T-helper 9 cell (primary cell): ENCODE measurements around the gene KATNBL1.

Experiments
- DNase-seq: peaks from one replicate; pipeline ENCODE4 v3.0.0-alpha.2; 2020
- total RNA-seq, 2 donors: gene quantifications; one replicate each; lab custom pipeline; 2026; lab: John Stamatoyannopoulos, UW

The KATNBL1 gene, protein sequence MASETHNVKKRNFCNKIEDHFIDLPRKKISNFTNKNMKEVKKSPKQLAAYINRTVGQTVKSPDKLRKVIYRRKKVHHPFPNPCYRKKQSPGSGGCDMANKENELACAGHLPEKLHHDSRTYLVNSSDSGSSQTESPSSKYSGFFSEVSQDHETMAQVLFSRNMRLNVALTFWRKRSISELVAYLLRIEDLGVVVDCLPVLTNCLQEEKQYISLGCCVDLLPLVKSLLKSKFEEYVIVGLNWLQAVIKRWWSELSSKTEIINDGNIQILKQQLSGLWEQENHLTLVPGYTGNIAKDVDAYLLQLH
- total RNA-seq = 30.1 to 30.2 reads per million in 2 donors

DNA sequence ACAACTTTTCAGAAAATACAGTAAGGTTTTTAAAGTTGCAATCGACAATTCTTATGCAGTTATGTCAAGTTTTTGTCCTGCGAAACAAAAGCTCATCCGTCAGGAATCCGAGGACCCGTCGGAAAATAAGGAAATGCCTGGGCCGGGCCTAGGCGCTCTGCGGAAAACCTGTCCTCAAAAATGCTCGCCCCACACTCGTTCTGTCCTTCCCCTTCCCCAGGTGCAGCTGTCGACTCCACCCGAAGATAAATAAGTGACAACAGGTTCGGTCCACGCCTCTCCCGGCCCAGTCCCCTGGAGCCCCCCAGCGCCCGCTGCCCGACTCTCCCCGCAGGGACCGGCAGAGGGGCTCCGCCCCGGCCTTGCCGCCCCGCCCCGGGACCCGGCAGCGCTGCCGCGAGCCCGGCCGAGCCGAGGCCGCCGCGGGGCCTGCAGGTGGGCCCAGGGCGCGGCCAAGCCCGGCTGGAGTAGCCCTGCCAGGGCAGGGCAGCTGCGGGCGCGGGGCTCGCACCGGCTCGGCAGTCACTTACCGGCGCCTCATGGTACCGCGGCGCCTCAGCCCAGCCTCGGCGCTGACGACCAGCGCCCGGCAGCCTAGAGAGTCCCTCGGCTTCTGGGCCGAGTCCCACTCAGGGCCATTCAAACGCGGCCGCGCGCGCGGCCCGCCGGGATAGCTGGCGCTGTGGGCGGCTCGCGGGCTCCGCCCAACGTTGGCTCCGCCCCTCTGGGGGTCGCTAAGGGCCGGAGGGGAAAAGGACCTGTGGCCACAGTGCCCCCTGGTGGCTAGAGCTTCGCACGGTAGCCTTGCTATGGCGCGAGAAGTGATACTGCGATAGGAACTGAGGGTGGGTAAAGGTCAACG is at the start of gene KATNBL1:
KATNBL1 (minus strand) TSS at position 676 of the 862 bp plus-strand sequence. CDS start 46,420 bp downstream, outside the sequence.
- peak; percentile 98 for DNase-seq

DNA sequence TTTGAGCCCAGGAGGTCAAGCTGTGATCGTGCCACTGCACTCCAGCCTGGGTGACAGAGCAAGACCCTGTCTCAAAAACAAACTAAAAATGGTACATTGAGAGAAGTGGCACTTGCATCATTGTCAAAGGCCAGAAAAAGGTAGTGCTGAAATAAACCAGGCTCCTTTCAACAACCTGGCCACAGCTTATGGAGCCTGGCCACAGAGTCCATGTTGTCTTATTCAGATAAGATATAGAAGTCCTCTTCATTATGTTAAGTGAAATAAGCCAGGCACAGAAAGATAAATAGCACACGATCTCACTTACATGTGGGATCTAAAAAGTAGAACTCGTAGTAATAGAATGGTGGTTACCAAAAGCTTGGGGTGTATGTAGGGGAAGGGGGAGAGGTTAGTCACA is 49.7 kb upstream of the KATNBL1 start:
- no peak for DNase-seq

DNA sequence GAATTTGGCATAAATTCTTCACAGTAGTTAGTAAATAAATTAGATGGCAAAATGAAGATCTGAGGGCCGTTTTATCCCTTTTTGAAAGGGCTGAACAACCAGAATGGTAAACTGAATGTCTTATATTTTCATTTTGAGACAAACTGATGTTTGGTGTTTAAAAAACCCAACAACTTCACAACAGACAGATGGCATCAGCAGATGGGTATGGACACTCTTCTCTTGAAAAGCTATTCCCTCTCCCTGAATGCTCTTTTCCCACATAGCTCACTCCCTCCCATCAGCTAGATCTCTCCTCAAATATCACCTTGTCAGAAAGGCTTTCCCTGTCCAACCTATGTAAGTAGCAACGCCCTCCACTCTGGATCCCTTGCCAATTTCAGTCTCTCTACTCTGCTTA is 48.3 kb upstream of the KATNBL1 start:
- no peak for DNase-seq

DNA sequence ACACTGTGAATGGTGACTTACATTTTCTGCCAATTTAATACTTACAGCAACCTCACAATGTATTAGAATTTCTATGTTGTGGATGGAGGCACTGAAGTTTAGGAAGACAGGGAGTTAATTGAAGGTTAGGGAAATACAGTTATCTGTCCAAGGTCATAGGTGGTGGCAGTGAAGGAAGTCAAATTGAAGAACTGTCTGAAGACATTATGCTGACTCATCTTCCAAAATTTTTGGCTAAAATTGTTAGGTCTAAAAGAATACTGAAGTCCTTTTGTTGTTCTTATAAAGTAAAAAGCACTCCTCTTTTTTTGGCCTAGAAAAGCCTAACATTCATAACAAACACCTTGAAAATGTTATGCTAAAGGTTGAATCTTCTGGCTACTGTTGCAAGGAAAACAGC is 42.6 kb upstream of the KATNBL1 start:
- DNase-seq = no peak

DNA sequence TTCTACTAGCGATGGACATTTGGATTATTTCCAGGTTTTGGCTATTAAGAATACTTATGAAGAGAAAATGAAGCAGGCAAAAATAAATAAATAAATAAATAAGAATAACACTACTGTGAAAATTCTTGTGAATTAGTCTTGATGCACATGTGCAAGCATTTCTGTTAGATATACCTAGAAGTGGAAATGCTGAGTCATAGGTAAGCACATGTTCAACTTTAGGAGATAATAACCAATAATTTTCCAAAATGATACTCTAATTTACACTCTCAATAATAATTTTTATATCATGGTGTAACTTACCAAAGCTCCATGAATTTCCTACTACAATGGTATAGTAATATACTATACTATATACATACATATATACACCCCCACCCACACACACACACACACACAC is 38.3 kb upstream of the KATNBL1 start:
- DNase-seq = no peak

DNA sequence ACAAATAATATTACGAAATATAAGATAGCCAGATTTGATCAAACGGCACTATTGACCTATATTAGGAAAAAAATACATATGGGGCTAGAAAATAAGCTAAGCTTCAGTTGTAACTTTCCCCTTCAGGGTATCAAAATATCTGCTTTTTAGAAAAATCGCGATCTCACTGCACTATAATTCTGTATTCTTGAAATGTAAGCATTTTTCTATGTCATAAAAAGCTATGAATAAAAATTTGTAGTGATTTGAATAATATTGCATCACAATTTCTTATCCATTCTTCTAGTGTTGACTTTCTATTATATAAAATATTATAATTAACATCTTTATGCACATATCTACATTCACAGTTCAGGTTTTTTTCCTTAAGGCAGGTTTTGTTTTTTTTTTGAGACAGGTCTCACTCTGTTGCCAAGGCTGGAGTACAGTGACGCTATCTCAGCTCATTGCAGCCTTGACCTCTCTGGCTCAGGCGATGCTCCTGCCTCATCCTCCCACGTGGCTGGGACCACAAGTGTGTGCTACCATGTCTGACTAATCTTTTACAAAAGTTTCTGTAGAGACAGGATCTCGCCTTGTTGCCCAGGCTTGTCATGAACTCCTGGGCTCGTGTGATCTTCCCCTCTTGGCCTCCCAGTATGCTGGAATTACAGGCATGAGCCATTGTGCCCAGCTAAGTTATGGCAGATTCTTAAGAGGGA is 36.5 kb upstream of the KATNBL1 start:
- DNase-seq = no peak

DNA sequence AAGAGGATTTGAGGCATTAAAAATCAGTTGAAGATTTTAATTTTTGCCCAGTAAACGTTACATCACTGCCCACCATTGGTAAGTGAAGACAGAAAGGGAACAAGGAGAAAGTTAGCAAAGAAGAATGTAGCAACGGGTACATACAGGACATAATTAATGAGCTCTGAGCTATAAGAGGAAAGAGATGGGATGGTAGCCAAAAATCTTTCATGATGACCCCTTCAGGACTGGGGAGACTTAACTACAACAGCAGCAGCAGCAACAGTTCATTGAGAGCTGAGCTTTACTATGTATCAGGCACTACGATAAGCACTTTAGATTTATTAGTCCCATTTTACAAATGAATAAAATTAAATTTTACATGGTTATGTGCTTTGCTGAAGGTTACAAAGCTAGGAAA is 33.3 kb upstream of the KATNBL1 start:
- no peak for DNase-seq

DNA sequence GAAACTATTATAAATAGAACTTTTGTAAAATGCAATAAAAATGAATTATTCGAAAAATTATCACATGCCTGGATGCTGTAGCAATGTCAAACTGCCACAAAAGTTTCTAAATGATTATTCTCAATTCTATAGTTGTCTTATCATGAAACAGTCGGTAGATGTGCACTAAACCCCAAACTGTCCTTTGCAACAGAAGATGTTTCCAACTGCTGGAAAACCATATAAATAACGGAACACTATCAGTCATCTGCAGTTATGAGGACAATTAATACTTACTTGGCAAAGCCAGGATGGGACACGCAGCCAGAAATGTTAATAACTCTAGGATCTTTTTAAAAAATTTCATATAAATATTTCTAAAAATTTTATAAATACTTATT is 32.4 kb upstream of the KATNBL1 start:
- no peak for DNase-seq

DNA sequence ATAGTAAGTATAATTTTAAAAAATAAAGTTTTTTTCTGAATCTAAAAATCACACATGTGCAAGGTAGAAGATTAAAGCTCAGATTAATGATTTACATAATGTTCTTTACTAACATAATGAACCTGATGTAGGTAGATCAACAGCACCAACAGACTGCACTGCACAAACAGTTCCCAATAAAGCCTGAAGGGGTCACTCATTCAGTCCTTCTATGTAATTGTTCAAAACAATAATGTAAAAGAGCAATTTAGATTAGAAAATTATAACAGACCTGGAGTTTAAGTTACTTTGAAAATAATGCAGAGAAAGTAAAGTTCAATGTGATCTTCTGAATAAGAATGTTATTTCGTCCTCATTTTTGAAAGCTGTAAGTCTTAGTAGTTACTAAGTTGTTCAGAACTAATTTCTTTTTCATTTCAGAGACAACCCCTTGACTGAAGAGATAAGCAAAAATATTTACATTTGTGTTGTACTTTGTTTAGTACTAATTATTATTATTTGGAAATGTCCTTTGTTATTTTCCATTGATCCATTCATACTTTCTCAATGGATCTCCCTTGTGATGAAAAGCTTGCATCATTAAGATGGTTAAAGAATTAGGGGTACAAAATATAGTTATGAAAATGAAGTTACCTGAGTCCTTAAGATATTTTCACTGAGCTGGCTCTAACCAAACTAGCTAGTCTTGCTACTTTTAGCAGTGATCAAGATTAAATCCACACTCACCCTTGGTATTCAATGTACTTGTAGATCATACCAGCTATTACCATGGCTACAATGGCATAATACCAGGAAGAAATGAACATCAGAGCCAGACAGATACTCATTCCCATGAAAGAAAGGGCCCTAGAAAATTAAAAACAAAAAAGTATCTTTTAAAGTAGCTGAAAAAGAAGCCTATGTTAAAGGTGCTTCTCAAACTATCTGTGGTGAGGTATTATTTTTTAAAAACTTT is 31.8 kb upstream of the KATNBL1 start:
- no peak for DNase-seq

DNA sequence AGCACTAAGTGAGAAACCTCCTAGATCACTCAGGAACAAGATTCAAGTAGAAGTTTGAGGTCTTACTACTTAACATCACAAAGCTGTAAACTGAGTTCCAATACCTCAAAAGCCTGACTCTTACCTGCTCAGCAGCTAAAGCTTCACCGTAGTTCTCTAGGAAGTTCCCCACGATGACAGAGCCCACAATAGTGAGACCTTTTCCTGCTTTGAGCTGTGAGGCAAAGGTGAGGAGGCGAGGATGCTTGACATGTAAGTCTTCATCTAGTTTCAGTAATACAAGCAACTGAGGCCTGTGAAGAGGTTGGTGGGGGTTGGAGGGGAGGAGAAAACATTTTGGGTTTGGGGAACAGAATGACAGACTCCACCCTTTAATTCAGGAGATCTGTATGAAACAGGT is 30.6 kb upstream of the KATNBL1 start:
- no peak for DNase-seq

DNA sequence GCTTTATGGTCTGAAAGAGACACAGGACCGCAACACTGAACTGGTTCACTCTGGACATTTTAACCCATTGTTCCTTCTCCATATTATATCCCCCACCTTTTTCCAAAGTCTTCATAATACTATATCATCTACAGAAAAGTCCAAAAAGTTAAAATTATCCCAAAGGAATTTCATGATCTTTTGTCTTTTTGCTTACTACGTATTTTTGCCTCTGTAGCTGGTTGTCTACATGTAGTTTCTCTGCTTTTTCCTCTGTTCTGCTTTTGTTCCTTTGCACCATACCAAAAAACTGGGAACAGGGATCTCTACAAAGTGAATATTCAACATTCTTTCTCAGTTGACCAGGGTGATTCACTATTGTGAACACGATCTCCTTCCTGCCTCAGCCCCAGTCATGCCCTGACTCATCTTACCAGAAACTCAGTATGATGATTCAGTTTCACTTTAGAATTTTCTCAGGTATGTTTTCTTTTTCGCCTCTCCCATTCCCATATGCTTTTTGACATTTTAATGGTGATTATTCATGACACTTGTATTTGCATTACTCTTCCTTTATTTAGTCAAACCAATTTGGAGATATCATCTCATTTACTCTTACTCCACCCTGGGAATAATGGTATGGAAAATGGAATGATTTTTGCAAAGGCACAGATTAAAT is 29.4 kb upstream of the KATNBL1 start:
- no peak for DNase-seq

DNA sequence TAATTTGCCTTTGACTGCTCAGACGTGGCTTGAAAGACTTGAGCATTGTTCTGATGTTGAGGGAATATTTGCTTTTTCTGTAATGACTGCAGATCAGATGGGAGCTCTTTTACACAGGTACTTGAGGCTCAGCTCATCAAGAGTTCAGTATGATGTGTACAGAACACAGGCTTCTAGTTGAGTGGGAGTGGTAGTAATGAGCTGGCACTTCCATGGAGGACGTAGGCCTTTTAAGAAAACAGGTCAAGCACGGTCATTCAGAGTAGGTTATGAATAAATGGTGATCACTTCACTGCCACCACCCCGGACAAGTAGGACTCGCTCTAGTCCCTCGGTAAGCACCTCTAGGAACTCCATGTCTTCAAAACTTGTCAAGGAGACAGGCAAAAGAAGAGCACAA is 23.7 kb upstream of the KATNBL1 start:
- no peak for DNase-seq

DNA sequence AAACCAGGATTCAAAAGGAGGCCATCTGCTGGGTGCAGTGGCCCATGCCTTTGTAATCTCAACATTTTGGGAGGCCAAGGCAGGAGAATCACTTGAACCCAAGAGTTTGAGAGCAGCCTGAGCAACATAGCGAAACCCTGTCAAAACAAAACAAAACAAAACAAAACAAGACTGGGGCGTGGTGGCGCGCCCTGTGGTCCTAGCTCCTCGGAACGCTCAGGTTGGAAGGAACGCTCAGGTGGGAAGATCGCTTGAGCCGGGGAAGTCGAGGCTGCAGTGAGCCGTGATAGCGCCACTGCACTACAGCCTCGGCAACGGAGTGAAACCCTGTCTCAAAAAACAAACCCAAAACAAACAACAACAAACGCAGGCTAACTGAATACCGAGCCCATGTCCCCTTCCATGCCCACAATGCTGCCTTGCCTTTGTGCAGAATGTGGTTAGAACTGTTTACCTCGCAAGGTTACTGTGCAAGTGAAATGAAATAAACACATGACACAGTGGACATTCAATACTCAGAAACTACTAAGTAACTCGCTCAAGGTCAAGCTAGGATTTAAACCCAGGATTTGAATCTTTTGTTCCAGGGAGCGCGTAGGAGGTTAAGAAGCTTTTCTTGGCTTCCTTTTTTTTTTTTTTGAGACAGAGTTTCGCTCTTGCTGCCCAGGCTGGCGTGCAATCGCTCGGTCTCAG is 14.2 kb upstream of the KATNBL1 start:
- no peak for DNase-seq

DNA sequence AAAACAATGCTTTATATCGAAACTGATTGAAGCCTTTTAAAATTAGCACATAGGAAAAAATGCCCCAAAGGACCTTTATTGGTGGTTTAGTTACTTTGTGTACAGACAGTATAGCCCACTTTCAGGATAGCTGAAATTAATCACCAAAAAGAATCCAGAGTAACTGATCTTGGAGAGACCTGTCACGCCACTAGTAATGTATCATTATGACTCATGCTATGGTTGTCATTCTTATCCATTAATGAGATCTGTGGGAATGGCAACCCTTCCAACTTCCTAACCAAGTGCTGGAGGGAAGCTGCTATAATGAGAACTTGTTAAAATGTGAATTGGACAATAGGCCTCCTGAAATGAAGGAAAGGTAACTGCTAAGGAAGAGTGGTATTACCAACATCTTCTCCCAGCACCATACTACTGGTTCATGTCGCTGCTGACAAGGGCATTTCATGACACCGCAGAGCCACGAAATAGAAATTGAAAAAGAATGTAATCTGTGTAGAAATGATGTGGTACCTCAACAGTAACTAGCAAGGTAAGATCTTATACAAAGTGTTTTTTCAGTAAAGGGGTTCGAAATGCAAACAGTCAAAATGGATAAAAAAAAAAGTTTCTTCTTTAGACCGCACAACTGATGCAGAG is 7.8 kb upstream of the KATNBL1 start:
- DNase-seq = no peak

DNA sequence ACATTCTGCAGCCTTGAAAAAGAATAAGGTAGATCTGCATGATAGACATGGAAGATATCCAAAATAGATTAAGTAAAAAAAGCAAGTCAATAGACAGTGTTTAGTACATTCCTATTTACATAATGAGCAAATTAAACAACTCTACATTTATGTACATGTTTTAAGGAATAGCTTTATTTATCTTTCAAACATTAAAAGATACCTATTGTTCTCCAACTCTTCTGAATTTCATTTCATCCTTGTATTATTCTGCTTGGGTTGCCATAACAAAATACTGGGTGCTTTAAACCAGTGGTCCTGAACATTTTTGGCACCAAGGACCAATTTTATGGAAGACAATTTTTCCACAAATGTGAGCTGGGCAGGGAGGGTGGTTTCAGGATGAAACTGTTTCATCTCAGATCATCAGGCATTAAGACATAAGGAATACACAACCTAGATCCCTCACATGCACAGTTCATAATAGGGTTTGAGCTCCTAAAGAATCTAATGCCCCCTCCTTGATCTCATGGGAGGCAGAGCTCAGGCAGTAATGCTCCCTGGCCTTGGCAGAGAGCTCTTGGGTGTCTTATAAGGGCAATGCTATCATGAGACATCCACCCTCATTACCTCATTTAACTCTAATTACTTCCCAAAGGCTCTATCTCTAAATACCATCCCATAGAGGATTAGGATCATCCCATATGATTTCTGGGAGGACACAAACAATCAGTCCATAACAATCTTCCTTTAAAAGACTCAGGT is 6.8 kb upstream of the KATNBL1 start:
- DNase-seq = no peak

DNA sequence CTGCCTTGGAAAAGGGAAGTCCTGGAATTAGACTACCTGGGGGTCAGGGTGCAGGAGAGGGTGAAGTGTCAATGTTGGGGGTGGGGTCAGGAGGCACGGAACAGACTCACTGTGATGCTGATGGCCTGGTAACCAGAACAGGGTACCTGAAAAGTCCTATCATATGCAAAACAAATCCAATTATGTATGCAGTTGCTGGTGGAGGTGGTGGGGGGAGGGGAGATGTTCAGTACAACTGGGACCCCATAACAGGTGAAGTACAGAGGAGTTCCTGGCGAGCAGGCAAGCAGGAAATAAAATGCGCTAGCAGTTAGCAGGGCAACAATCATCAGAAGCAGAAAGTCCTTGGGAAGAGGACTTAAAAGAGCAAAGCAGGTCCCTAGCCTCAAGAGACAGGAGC is 4.2 kb upstream of the KATNBL1 start:
- DNase-seq = no peak

DNA sequence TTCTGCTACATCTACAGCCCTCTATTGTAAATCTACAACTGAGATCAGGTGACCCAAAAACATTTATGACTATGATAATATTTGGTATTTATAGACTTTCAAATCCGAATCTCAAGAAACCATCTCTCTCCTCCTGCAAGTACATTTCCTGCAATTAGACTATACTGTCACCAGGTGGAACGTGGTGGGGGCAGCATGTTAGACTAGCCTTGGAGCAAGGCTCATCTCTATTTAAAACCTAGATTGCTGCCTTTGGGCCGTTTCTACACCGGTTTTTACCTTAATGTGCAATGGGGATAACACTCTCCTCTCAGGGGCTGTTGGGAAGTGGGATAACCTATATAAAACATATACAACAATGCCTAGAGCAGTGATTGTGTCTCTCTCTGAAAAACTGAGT is 3.8 kb upstream of the KATNBL1 start:
- no peak for DNase-seq

DNA sequence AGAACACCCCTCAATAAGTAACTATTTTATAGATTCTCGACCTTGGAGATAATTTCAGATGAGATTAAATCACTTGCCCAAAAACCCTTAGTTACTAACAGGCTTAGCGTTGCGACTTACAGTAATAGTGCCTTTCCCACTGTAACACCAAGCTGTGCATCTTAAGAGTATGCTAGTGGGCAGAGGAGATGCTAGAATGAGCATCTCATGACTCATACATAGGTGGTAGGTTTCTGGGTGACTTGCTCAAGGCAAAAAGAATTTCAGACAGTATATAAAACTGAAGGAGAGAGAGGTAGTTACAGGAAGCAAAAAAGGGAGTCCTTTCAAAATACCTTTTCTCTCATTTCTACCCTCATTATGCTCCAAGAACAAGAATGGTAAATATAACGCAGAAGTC is 3.9 kb downstream of the KATNBL1 start:
- DNase-seq = no peak

DNA sequence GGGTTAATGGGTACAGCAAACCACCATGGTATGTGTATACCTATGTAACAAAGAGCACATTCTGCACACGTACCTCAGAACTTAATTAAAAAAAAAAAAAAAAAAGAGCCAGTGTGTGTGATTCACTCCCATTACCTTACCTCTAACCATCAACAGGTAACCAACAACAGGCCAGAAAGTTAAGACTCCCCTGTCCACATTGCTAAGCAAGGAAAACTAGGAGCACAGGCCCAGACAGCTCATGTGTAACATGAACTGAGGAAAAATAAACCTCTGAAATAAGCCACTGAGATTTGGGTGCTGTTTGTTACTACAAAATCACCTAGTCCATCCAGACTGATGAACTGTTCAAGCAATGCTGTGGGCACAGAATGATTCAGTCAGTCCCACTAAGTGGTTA is 6.0 kb downstream of the KATNBL1 start:
- no peak for DNase-seq

DNA sequence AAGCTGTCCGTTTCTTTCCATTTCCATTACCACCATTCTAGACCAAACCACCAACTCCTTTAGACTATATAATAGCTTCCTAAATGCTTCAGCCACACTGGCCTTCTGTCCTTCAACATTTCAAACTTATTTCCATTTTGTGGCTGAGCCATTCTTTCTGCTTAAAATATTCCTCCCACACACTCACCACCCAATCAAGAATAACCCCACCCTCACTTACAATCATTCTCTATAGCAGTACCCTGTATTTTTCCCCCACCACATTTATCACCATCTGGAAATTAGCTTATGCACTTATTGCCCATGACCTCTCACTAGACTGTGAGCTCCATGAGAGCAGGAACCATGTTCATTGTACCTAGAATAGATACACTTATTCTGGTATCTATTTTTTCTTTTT is 6.6 kb downstream of the KATNBL1 start:
- no peak for DNase-seq
